Loucy (cell line): ENCODE results near the gene FAM114A2.

Experiments
- H2AFZ ChIP-seq: fragments of 200-600 bp; sonication (generic); 2 replicates; pipeline ENCODE4 v1.6.0; 2016; ENCODE audit warnings: antibody characterized with exemption, mild to moderate bottlenecking, low read length, moderate library complexity
- H3F3A ChIP-seq: fragments of 200-600 bp; 2 replicates; pipeline ENCODE4 v1.6.0; 2016; ENCODE audit warnings: antibody characterized with exemption, low read depth, mild to moderate bottlenecking
- H3K27me3 ChIP-seq: fragments of 200-600 bp; sonication (generic); 2 replicates; pipeline ENCODE4 v1.6.1; 2014; ENCODE audit warnings: low read length, mild to moderate bottlenecking; ENCODE audit not compliant: insufficient read depth, poor library complexity, severe bottlenecking
- H3K36me3 ChIP-seq: fragments of 200-600 bp; sonication (generic); 2 replicates; pipeline ENCODE4 v1.6.1; 2016; ENCODE audit warnings: low read length; ENCODE audit not compliant: insufficient read depth
- H3K4me1 ChIP-seq: fragments of 200-600 bp; sonication (generic); 2 replicates; pipeline ENCODE4 v1.5.1; 2014; ENCODE audit warnings: low read length, mild to moderate bottlenecking; ENCODE audit not compliant: insufficient read depth, poor library complexity, severe bottlenecking
- H3K4me2 ChIP-seq: fragments of 200-600 bp; sonication (generic); 2 replicates; pipeline ENCODE4 v1.6.0; 2014; ENCODE audit warnings: antibody characterized with exemption, low read length, low read depth, mild to moderate bottlenecking; ENCODE audit not compliant: poor library complexity, severe bottlenecking
- H3K4me3 ChIP-seq: fragments of 200-600 bp; sonication (generic); 2 replicates; pipeline ENCODE4 v1.5.1; 2014; ENCODE audit warnings: low read length, mild to moderate bottlenecking, mixed read lengths; ENCODE audit not compliant: poor library complexity, severe bottlenecking
- H3K79me2 ChIP-seq: fragments of 200-600 bp; sonication (generic); 2 replicates; pipeline ENCODE4 v1.6.1; 2014; ENCODE audit warnings: low read length; ENCODE audit not compliant: insufficient read depth
- H3K9ac ChIP-seq: fragments of 200-600 bp; sonication (generic); 2 replicates; pipeline ENCODE4 v1.6.0; 2014; ENCODE audit warnings: mild to moderate bottlenecking, low read depth, low read length, moderate library complexity; ENCODE audit not compliant: poor library complexity, severe bottlenecking
- H3K9me2 ChIP-seq: fragments of 200-600 bp; sonication (generic); replicated peaks from 2 replicates; pipeline ENCODE4 v1.6.1; 2016; ENCODE audit warnings: low read depth, low read length, mixed read lengths
- H3K9me3 ChIP-seq: fragments of 200-600 bp; sonication (generic); 2 replicates; pipeline ENCODE4 v1.6.1; 2014; ENCODE audit warnings: mild to moderate bottlenecking, antibody characterized with exemption, low read length, low read depth; ENCODE audit not compliant: insufficient read depth
- H4K20me1 ChIP-seq: fragments of 200-600 bp; sonication (generic); 2 replicates; pipeline ENCODE4 v1.6.0; 2014; ENCODE audit warnings: antibody characterized with exemption, low read length, mild to moderate bottlenecking; ENCODE audit not compliant: insufficient read depth, poor library complexity, severe bottlenecking
- EZH2phosphoT487 ChIP-seq: fragments of 200-600 bp; IDR thresholded peaks from 2 replicates; pipeline ENCODE4 v1.6.1; 2018; ENCODE audit warnings: antibody characterized with exemption, mild to moderate bottlenecking, moderate library complexity, borderline replicate concordance
- TF ChIP-seq, protein P1 (sequence below): fragments of 200-600 bp; sonication (generic); conservative IDR thresholded peaks from 2 replicates; pipeline ENCODE4 v1.5.1; 2014; ENCODE audit warnings: mild to moderate bottlenecking, antibody characterized with exemption, low read length

Gene FAM114A2

DNA sequence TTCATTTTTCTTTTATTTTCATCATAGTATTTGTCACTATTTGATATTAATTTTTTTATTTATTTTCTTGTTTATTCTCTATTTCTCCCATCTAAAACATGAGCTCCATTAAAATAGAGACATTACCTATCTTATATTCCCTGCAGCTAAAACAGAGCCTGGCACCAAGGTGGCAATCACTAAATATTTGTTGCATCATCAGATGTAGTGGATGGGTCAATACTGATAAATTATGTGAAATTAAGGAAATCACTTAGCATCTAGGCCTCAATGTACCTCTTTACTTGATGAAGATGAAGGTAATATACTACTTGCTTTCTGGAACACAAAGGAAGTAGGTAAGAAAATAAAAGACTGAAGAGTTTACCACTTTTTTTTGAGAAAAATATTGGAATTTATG is 24.7 kb upstream of the FAM114A2 start:
- no peak overlapping the region for H3K4me2 ChIP-seq
- TF ChIP-seq, protein P1, sequence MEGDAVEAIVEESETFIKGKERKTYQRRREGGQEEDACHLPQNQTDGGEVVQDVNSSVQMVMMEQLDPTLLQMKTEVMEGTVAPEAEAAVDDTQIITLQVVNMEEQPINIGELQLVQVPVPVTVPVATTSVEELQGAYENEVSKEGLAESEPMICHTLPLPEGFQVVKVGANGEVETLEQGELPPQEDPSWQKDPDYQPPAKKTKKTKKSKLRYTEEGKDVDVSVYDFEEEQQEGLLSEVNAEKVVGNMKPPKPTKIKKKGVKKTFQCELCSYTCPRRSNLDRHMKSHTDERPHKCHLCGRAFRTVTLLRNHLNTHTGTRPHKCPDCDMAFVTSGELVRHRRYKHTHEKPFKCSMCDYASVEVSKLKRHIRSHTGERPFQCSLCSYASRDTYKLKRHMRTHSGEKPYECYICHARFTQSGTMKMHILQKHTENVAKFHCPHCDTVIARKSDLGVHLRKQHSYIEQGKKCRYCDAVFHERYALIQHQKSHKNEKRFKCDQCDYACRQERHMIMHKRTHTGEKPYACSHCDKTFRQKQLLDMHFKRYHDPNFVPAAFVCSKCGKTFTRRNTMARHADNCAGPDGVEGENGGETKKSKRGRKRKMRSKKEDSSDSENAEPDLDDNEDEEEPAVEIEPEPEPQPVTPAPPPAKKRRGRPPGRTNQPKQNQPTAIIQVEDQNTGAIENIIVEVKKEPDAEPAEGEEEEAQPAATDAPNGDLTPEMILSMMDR, result no peak
- no peak for TF ChIP-seq EZH2phosphoT487
- H2AFZ ChIP-seq, result no peak overlapping the region
- H3K9ac ChIP-seq, result no peak overlapping the region
- no peaks in the 10 kb centered on the region for H3K27me3 ChIP-seq
- no peaks in the 10 kb centered on the region for H3K9me2 ChIP-seq
- H4K20me1 ChIP-seq, result no peaks in the 10 kb centered on the region
- H3K79me2 ChIP-seq, result no peaks in the 10 kb centered on the region
- no peaks in the 10 kb centered on the region for H3K36me3 ChIP-seq
- no peaks in the 10 kb centered on the region for H3F3A ChIP-seq
- H3K4me3 ChIP-seq, result no peak overlapping the region
- H3K9me3 ChIP-seq, result no peaks in the 10 kb centered on the region
- H3K4me1 ChIP-seq, result peaks cover 15% of the 10 kb centered on the region

DNA sequence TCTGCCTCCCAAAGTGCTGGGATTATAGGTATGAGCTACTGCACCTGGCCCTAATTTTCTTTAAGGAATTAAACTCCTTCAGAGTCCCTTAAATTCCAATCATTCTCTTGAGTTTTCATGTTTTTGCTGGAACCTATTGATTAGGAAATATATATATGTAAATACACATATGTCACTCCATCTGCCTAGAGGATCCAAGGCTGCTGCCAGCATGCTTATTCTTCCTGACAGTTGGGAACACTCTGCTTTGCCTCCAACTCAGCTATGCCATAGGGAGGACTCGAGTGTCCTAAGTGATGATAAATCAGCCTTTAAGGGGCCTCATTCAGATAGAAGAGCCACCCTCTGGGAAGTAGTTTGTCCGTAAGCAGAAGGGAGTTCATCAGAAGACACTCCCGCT is 21.9 kb upstream of the FAM114A2 start:
- Histone ChIP-seq H3K4me2 (no peak overlapping the region), H3K79me2 (no peaks in the 10 kb centered on the region), H3K9ac (no peak overlapping the region), H3K9me2 (no peaks in the 10 kb centered on the region), H3F3A (no peaks in the 10 kb centered on the region), H3K4me3 (no peak overlapping the region), H3K36me3 (no peaks in the 10 kb centered on the region), H3K27me3 (no peaks in the 10 kb centered on the region), H4K20me1 (no peaks in the 10 kb centered on the region), H3K4me1 (peaks cover 22% of the 10 kb centered on the region), H2AFZ (no peak overlapping the region), H3K9me3 (no peaks in the 10 kb centered on the region)
- TF ChIP-seq EZH2phosphoT487, result no peak
- TF ChIP-seq, protein P1, result no peak

DNA sequence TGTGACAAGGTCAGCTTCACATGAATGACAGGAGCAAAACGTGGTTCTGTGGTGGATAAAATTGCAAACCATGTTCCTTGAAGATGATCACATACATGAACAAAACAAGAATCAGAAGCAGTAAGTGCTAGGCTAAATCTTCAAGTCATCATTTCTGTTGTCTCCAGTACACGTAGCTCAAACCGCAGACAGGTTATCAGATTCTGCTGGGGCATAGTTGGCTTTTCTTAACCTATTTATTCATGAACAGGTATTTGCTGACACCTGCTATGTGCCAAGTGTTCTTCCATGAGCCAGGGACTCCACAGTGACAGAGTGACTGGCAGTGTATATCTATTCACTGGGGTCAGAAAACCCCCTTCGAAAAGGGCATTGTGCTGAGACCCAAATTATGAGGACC is 20.9 kb upstream of the FAM114A2 start:
- no peaks in the 10 kb centered on the region for H3K79me2 ChIP-seq
- H2AFZ ChIP-seq, result no peak overlapping the region
- H3K36me3 ChIP-seq, result no peaks in the 10 kb centered on the region
- no peaks in the 10 kb centered on the region for H3K27me3 ChIP-seq
- peaks cover 22% of the 10 kb centered on the region for H3K4me1 ChIP-seq
- H3K4me3 ChIP-seq, result peak overlapping the region; percentile 62
- H3F3A ChIP-seq, result no peaks in the 10 kb centered on the region
- TF ChIP-seq, protein P1, result no peak
- no peak for TF ChIP-seq EZH2phosphoT487
- no peaks in the 10 kb centered on the region for H3K9me2 ChIP-seq
- H3K9me3 ChIP-seq, result no peaks in the 10 kb centered on the region
- peak overlapping the region; percentile 22 for H3K9ac ChIP-seq
- H3K4me2 ChIP-seq, result peak overlapping the region; percentile 76
- no peaks in the 10 kb centered on the region for H4K20me1 ChIP-seq
